Peyer's patch (tissue), 4 donors: ENCODE results near the gene EIF2B4. TPM values are rescaled to one million over a fixed set of nuclear protein-coding genes. Genes with fewer than 3 reads are reported as not detected.
"Not testable (repeated sequence)": the region's sequence is repeated elsewhere in the genome, so short reads cannot be mapped to it uniquely, and the experiment has no call there.

Experiments used
- DNase-seq, 3 donors: peaks; one replicate each; pipeline ENCODE4 v3.0.0-alpha.2; 2017 to 2019
- H3K27ac ChIP-seq, 4 donors: fragments of 200-600 bp; sonication (generic); one replicate each; pipeline ENCODE4 v1.5.1; 2016 to 2019
- H3K27me3 ChIP-seq, 2 donors: fragments of 200-600 bp; sonication (generic); one replicate each; pipeline ENCODE4 v1.5.1; 2019
- H3K36me3 ChIP-seq, 3 donors: fragments of 200-600 bp; sonication (generic); one replicate each; pipeline ENCODE4 v1.5.1; 2016 to 2019
- H3K4me1 ChIP-seq, 4 donors: fragments of 200-600 bp; sonication (generic); one replicate each; pipeline ENCODE4 v1.5.1; 2016 to 2019
- H3K4me3 ChIP-seq, 4 donors: fragments of 200-600 bp; sonication (generic); 1 replicate in 3 of 4; 2 replicates in 1 of 4; pipeline ENCODE4 v1.5.1; 2016 to 2019; ENCODE audit warnings: mild to moderate bottlenecking in 1 of 4
- H3K9me3 ChIP-seq, 4 donors: fragments of 200-600 bp; sonication (generic); one replicate each; pipeline ENCODE4 v1.5.1; 2016 to 2019; ENCODE audit warnings: mild to moderate bottlenecking in 1 of 4
- POLR2A ChIP-seq, 2 donors: fragments of 450-650 bp; IDR thresholded peaks; one replicate each; pipeline ENCODE4 v1.5.1; 2017; ENCODE audit warnings: antibody characterized with exemption in 2 of 2, mild to moderate bottlenecking in 2 of 2, moderate library complexity in 2 of 2
- total RNA-seq, 4 donors: library from RNA; depleted of rRNA; stranded (reverse); fragments of >200 nt; gene quantifications; one replicate each; pipeline ENCODE4 v1.1.0, GENCODE V29; 2016
- TF ChIP-seq, protein P1 (sequence below), 6 experiments: fragments of 450-650 bp in 4 of 6; fragments of 200-600 bp in 2 of 6; sonication (generic) in 1 of 6; IDR thresholded peaks; one replicate each; pipeline ENCODE4 v1.5.1; 2017 to 2019; ENCODE audit warnings: antibody characterized with exemption in 6 of 6, mild to moderate bottlenecking in 3 of 6, moderate library complexity in 1 of 6

The EIF2B4 gene
- total RNA-seq, 4 donors from 2014 or later: 19.8 to 47.0 (median 33.7) TPM

DNA sequence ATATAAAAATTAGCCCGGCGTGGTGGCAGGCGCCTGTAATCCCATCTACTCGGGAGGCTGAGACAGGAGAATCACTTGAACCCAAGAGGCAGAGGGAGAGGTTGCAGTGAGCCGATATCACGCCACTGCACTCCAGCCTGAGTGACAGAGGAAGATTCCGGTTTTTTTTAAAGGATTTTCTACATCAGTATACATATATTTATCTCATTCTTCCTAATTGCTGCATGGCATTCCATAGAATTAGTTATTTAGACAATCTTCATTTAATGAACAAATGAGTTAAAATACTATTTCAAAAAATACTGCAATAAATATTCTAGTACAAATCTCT, 15.6 kb downstream of the EIF2B4 start:
- no peak for TF ChIP-seq POLR2A (IDR thresholded peaks at IDR 0.05)
- TF ChIP-seq, protein P1, sequence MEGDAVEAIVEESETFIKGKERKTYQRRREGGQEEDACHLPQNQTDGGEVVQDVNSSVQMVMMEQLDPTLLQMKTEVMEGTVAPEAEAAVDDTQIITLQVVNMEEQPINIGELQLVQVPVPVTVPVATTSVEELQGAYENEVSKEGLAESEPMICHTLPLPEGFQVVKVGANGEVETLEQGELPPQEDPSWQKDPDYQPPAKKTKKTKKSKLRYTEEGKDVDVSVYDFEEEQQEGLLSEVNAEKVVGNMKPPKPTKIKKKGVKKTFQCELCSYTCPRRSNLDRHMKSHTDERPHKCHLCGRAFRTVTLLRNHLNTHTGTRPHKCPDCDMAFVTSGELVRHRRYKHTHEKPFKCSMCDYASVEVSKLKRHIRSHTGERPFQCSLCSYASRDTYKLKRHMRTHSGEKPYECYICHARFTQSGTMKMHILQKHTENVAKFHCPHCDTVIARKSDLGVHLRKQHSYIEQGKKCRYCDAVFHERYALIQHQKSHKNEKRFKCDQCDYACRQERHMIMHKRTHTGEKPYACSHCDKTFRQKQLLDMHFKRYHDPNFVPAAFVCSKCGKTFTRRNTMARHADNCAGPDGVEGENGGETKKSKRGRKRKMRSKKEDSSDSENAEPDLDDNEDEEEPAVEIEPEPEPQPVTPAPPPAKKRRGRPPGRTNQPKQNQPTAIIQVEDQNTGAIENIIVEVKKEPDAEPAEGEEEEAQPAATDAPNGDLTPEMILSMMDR (IDR thresholded peaks at IDR 0.05): no peak
- H3K4me3 ChIP-seq: no peak overlapping the region
- no peak for DNase-seq
- no peaks in the 10 kb centered on the region for H3K27me3 ChIP-seq
- H3K9me3 ChIP-seq: no peaks in the 10 kb centered on the region
- peaks cover 0 to 36% (median 5%) of the 10 kb centered on the region in 4 donors for H3K4me1 ChIP-seq
- peak overlapping the region in 1 of 4 donors; percentile 1 for H3K27ac ChIP-seq
- no peaks in the 10 kb centered on the region for H3K36me3 ChIP-seq

DNA sequence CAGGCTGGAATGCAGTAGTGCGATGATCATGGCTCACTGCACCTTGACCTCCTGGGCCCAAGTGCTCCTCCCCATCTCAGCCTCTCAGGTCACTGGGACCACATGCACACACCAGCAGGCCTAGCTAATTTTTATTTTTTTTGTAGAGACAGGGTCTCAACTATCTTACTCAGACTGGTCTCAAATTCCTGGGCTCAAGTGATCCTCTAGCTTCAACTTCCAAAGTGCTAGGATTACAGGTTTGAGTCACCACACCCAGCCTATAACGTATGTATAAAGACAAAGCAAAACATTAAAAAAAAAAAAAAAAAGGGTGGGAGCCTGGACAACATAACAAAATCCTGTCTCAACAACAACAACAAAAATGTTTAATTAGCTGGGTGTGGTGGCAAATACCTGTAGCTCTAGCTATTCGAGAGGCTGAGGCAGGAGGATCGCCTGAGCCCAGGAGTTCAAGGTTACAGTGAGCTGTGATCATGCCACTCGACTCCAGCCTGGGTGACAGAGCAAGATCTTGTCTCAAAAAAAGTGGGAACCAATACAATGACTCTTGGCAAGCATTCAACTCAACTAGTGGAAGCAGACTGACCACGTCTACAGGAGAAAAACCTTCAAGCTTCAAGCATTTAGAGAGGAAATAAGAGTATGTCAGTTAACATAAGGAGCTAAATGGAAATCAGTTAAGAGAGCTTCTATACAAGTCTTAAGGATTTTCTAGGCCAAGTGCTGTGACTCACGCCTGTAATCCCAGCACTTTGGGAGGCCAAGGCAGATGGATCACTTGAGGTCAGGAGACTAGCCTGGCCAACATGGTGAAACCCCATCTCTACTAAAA, 16.2 kb downstream of the EIF2B4 start:
- no peak overlapping the region for H3K4me3 ChIP-seq
- DNase-seq: no peak
- peaks cover 0 to 36% (median 5%) of the 10 kb centered on the region in 4 donors for H3K4me1 ChIP-seq
- no peaks in the 10 kb centered on the region for H3K9me3 ChIP-seq
- H3K36me3 ChIP-seq: no peaks in the 10 kb centered on the region
- H3K27me3 ChIP-seq: no peaks in the 10 kb centered on the region
- H3K27ac ChIP-seq: peak overlapping the region in 1 of 4 donors; percentile 1
- TF ChIP-seq, protein P1 (IDR thresholded peaks at IDR 0.05): no peak

DNA sequence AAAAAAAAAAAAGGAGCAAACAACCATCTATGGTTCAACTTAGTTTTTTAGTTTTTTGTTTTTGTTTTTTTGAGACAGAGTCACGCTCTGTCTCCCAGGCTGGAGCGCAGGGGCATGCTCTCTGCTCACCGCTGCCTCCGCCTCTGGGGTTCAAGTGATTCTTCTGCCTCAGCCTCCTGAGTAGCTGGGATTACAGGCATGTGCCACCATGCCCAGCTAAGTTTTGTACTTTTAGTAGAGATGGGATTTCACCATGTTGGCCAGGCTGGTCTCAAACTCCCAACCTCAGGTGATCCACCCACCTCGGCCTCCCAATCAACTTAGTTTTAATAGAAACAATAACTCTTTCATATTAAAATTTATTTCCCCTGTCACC, 16.8 kb downstream of the EIF2B4 start:
- H3K27me3 ChIP-seq, H3K9me3 ChIP-seq, H3K27ac ChIP-seq, DNase-seq, H3K36me3 ChIP-seq, H3K4me3 ChIP-seq: not testable (repeated sequence)
- peaks cover 0 to 35% (median 5%) of the 10 kb centered on the region in 4 donors for H3K4me1 ChIP-seq

DNA sequence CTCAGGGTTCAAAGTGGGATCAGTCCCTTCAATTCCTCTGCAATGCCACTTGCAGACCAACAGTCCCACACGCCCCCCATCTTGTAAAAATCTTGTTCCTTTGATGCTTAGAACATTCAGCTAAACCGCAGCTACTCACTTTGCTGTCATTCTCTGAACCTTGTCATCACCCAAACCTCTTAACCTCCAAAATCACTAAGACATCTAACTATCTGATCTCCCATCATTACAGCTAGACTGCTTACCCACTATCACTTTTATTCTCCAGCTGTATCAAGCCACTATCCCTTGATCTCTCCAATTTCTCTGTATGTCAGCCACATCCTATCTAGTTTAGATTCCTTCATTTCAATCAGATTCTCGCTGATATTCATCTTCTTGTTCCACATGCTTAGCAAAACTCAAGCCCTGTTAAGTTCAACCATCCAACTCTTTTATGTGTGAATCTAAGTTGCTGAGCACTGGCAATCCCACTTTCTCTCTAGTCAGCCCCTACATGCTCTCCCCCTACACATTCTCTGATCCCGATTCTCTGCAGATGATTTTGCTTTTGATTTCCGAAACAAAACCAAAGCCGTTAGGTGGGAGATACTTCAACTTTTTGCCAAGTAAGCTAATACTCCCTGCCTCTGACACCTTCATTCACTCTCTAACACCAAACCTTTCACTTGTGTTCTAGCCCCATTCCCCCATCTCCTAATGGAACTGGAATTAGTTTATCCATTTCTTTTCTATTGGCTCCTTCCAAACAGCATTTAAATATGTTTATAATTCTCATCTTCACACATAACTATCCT, 18.1 kb downstream of the EIF2B4 start:
- Histone ChIP-seq H3K27me3 (no peaks in the 10 kb centered on the region), H3K27ac (no peak overlapping the region), H3K36me3 (no peaks in the 10 kb centered on the region), H3K4me1 (peaks cover 0 to 25% (median 5%) of the 10 kb centered on the region in 4 donors), H3K4me3 (no peak overlapping the region), H3K9me3 (no peaks in the 10 kb centered on the region)
- TF ChIP-seq POLR2A (IDR thresholded peaks at IDR 0.05): no peak
- TF ChIP-seq, protein P1 (IDR thresholded peaks at IDR 0.05): no peak
- no peak for DNase-seq

DNA sequence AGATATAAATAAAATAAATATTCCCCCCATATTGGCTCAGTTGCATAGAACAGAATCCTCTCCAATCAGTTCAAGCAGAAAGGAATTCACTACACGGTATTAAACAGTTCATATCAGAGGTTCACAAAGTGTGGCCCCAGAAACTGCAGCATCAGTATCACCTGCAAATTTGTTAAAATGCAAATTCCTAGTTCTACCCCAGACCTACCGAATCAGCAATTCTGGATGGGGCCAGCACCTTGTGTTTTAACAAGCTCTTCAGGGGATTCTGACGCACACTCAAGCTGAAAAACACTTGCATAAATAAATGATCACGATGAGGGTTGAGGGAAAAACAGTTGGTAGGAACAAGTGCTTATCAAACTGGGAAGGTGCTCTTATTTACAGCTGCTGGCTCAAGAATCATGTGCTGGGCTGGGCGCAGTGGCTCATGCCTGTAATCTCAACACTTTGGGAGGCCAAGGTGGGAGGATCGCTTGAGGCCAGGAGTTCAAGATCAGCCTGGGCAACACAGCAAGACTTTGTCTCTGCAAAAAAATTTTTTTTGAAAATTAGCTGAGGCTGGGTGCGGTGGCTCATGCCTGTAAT, 19.9 kb downstream of the EIF2B4 start:
- no peak for DNase-seq
- Histone ChIP-seq H3K36me3 (no peaks in the 10 kb centered on the region), H3K27ac (no peak overlapping the region), H3K9me3 (no peaks in the 10 kb centered on the region), H3K4me1 (peaks cover 0 to 18% (median 3%) of the 10 kb centered on the region in 4 donors), H3K4me3 (no peak overlapping the region), H3K27me3 (no peaks in the 10 kb centered on the region)
- TF ChIP-seq POLR2A (IDR thresholded peaks at IDR 0.05): no peak
- TF ChIP-seq, protein P1 (IDR thresholded peaks at IDR 0.05): no peak

DNA sequence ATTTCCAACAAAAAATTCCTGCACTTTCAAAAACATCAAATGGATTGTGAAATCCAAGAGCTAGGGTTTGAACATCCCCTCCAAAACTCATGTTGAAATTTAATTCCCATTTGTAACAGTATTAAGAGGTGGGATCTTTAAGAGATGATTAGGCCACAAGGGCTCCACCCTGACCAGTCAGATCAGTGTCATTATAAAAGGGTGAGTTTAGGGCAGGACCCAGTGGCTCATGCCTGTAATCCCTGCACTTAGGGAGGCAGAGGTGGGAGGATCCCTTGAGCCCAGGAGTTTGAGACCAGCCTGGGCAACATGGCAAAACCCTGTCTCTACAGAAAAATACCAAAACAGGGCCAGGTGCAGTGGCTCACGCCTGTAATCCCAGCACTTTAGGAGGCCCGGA, 22.5 kb downstream of the EIF2B4 start:
- TF ChIP-seq, protein P1 (IDR thresholded peaks at IDR 0.05): no peak
- no peak for TF ChIP-seq POLR2A (IDR thresholded peaks at IDR 0.05)
- no peak overlapping the region for H3K27ac ChIP-seq
- H3K9me3 ChIP-seq: no peaks in the 10 kb centered on the region
- H3K27me3 ChIP-seq: no peaks in the 10 kb centered on the region
- peaks cover 0 to 13% (median 0%) of the 10 kb centered on the region in 3 donors for H3K36me3 ChIP-seq
- DNase-seq: no peak
- no peak overlapping the region for H3K4me3 ChIP-seq
- H3K4me1 ChIP-seq: no peaks in the 10 kb centered on the region
